Activated T-cell treated with anti-CD3 and anti-CD28 coated beads, Interleukin-2, amount 50 U/mL, for 72 hours (primary cell): Measurements from ENCODE around the gene CLEC4F. TPM values are rescaled to one million over a fixed set of nuclear protein-coding genes. Genes with fewer than 3 reads are reported as not detected.
"Not testable (repeated sequence)": the region's sequence is repeated elsewhere in the genome, so short reads cannot be mapped to it uniquely, and the experiment has no call there.

Experiments
- ATAC-seq, 2 donors: fragments of 150-1000 bp; cut with Tn5 transposase; replicated peaks in 1 of 2; 2 replicates each; pipeline ENCODE4 v1.10.0; 2021; ENCODE audit warnings: moderate library complexity in 2 of 2, mild to moderate bottlenecking in 1 of 2
- DNase-seq, 2 donors: peaks; one replicate each; pipeline ENCODE4 v3.0.0; 2021 to 2022; ENCODE audit warnings: mixed read lengths in 1 of 2
- H3K27ac Mint-ChIP-seq: one replicate; pipeline ENCODE4 v1.8.0; 2022; ENCODE audit warnings: mild to moderate bottlenecking, moderate library complexity, mixed read lengths
- H3K27me3 Mint-ChIP-seq: one replicate; pipeline ENCODE4 v1.8.0; 2022; ENCODE audit warnings: low read depth, mixed read lengths
- H3K36me3 Mint-ChIP-seq, 2 donors: one replicate each; pipeline ENCODE4 v1.8.0; 2022; ENCODE audit warnings: mixed read lengths in 2 of 2, mild to moderate bottlenecking in 1 of 2; ENCODE audit not compliant: insufficient read depth in 2 of 2
- H3K4me1 Mint-ChIP-seq: one replicate; pipeline ENCODE4 v1.8.0; 2022; ENCODE audit warnings: low read depth, mixed read lengths
- H3K4me3 Mint-ChIP-seq, 2 donors: one replicate each; pipeline ENCODE4 v1.8.0; 2022; ENCODE audit warnings: mild to moderate bottlenecking in 2 of 2, mixed read lengths in 2 of 2, moderate library complexity in 2 of 2
- H3K9me3 Mint-ChIP-seq, 2 donors: one replicate each; pipeline ENCODE4 v1.8.0; 2022; ENCODE audit warnings: mixed read lengths in 2 of 2
- total RNA-seq, 2 donors: library from RNA; stranded (reverse); gene quantifications; one replicate each; pipeline ENCODE4 v1.2.3, GENCODE V29; 2022

The CLEC4F gene
- total RNA-seq, 2 donors from 2014 or later: not detected

- Mint-ChIP-seq H3K4me1 (peaks cover 22% of the 10 kb centered on the region), H3K4me3 (no peak overlapping the region), H3K27me3 (peaks cover 5% of the 10 kb centered on the region), H3K9me3 (no peaks in the 10 kb centered on the region), H3K36me3 (no peaks in the 10 kb centered on the region), H3K27ac (no peak overlapping the region)
- ATAC-seq (no peak), DNase-seq (no peak)
Measured at GRCh38 chr2:70816726-70817125, 3.7 kb downstream of the CLEC4F start.

GRCh38 chr2:70808983-70809958 is 11.1 kb downstream of the CLEC4F start:
- ATAC-seq (no peak), DNase-seq (no peak)
- H3K27me3 Mint-ChIP-seq: peaks cover 5% of the 10 kb centered on the region
- no peaks in the 10 kb centered on the region for H3K4me1 Mint-ChIP-seq
- no peaks in the 10 kb centered on the region for H3K36me3 Mint-ChIP-seq
- no peak overlapping the region for H3K4me3 Mint-ChIP-seq
- no peak overlapping the region for H3K27ac Mint-ChIP-seq
- H3K9me3 Mint-ChIP-seq: no peaks in the 10 kb centered on the region

- H3K9me3 Mint-ChIP-seq: no peaks in the 10 kb centered on the region
- no peak overlapping the region for H3K4me3 Mint-ChIP-seq
- no peak for ATAC-seq
- H3K36me3 Mint-ChIP-seq: no peaks in the 10 kb centered on the region
- peaks cover 1% of the 10 kb centered on the region for H3K27me3 Mint-ChIP-seq
- no peak overlapping the region for H3K27ac Mint-ChIP-seq
- no peak for DNase-seq
- H3K4me1 Mint-ChIP-seq: no peaks in the 10 kb centered on the region
Measured at GRCh38 chr2:70807828-70808118, 12.6 kb downstream of the CLEC4F start.

- Mint-ChIP-seq H3K4me3 (no peak overlapping the region), H3K27me3 (no peaks in the 10 kb centered on the region), H3K36me3 (no peaks in the 10 kb centered on the region), H3K4me1 (no peaks in the 10 kb centered on the region), H3K9me3 (no peaks in the 10 kb centered on the region), H3K27ac (no peak overlapping the region)
- DNase-seq (no peak), ATAC-seq (no peak)
Measured at GRCh38 chr2:70807102-70807827, 13.1 kb downstream of the CLEC4F start.

- DNase-seq (no peak), ATAC-seq (no peak)
- H3K4me3 Mint-ChIP-seq: no peak overlapping the region
- H3K4me1 Mint-ChIP-seq: no peaks in the 10 kb centered on the region
- no peaks in the 10 kb centered on the region for H3K9me3 Mint-ChIP-seq
- H3K27ac Mint-ChIP-seq: no peak overlapping the region
- H3K27me3 Mint-ChIP-seq: no peaks in the 10 kb centered on the region
- no peaks in the 10 kb centered on the region for H3K36me3 Mint-ChIP-seq
Measured at GRCh38 chr2:70806620-70807019, 13.8 kb downstream of the CLEC4F start.

GRCh38 chr2:70806013-70806412 is 14.4 kb downstream of the CLEC4F start:
- no peak for DNase-seq
- no peaks in the 10 kb centered on the region for H3K36me3 Mint-ChIP-seq
- H3K4me3 Mint-ChIP-seq: no peak overlapping the region
- no peaks in the 10 kb centered on the region for H3K4me1 Mint-ChIP-seq
- no peak overlapping the region for H3K27ac Mint-ChIP-seq
- no peak for ATAC-seq
- H3K9me3 Mint-ChIP-seq: no peaks in the 10 kb centered on the region
- no peaks in the 10 kb centered on the region for H3K27me3 Mint-ChIP-seq

GRCh38 chr2:70801607-70802263 is 18.7 kb downstream of the CLEC4F start:
- peaks cover 3 to 6% of the 10 kb centered on the region in 2 donors for H3K36me3 Mint-ChIP-seq
- no peak for ATAC-seq

GRCh38 chr2:70799706-70800105 is 20.7 kb downstream of the CLEC4F start:
- Mint-ChIP-seq H3K36me3 (peaks cover 3 to 6% of the 10 kb centered on the region in 2 donors), H3K4me3 (no peak overlapping the region), H3K27ac (no peak overlapping the region), H3K27me3 (peaks cover 17% of the 10 kb centered on the region), H3K4me1 (no peaks in the 10 kb centered on the region), H3K9me3 (peaks cover 5 to 6% of the 10 kb centered on the region in 2 donors)
- DNase-seq: no peak
- no peak for ATAC-seq

More at GRCh38 chr2:70801607-70802263, 18.7 kb downstream of the CLEC4F start:
- H3K9me3 Mint-ChIP-seq: peaks cover 5 to 6% of the 10 kb centered on the region in 2 donors
- DNase-seq: no peak
- H3K4me1 Mint-ChIP-seq: no peaks in the 10 kb centered on the region
- no peak overlapping the region for H3K27ac Mint-ChIP-seq
- peaks cover 17% of the 10 kb centered on the region for H3K27me3 Mint-ChIP-seq
- no peak overlapping the region for H3K4me3 Mint-ChIP-seq

- ATAC-seq, H3K4me3 Mint-ChIP-seq, H3K4me1 Mint-ChIP-seq, H3K27ac Mint-ChIP-seq, H3K9me3 Mint-ChIP-seq, H3K36me3 Mint-ChIP-seq, DNase-seq: not testable (repeated sequence)
- H3K27me3 Mint-ChIP-seq: peaks cover 26% of the 10 kb centered on the region
Measured at GRCh38 chr2:70797996-70798395, 22.4 kb downstream of the CLEC4F start.

GRCh38 chr2:70797506-70797905 is 22.9 kb downstream of the CLEC4F start:
- ATAC-seq (no peak), DNase-seq (no peak)
- Mint-ChIP-seq H3K9me3 (peaks cover 5 to 6% of the 10 kb centered on the region in 2 donors), H3K27me3 (peaks cover 31% of the 10 kb centered on the region), H3K4me3 (no peak overlapping the region), H3K4me1 (no peaks in the 10 kb centered on the region), H3K36me3 (peaks cover 3 to 6% of the 10 kb centered on the region in 2 donors), H3K27ac (no peak overlapping the region)

- no peak overlapping the region for H3K27ac Mint-ChIP-seq
- no peaks in the 10 kb centered on the region for H3K4me1 Mint-ChIP-seq
- H3K36me3 Mint-ChIP-seq: peaks cover 3 to 6% of the 10 kb centered on the region in 2 donors
- DNase-seq: no peak
- H3K27me3 Mint-ChIP-seq: peaks cover 40% of the 10 kb centered on the region
- peaks cover 5 to 6% of the 10 kb centered on the region in 2 donors for H3K9me3 Mint-ChIP-seq
- ATAC-seq: no peak
- H3K4me3 Mint-ChIP-seq: no peak overlapping the region
Measured at GRCh38 chr2:70796262-70796661, 24.1 kb downstream of the CLEC4F start.

GRCh38 chr2:70795164-70795995 is 25.0 kb downstream of the CLEC4F start:
- peaks cover 45% of the 10 kb centered on the region for H3K27me3 Mint-ChIP-seq
- H3K36me3 Mint-ChIP-seq: peaks cover 3 to 8% of the 10 kb centered on the region in 2 donors
- H3K4me3 Mint-ChIP-seq: no peak overlapping the region
- DNase-seq: no peak
- ATAC-seq: no peak
- no peak overlapping the region for H3K27ac Mint-ChIP-seq
- no peaks in the 10 kb centered on the region for H3K4me1 Mint-ChIP-seq
- peaks cover 5 to 6% of the 10 kb centered on the region in 2 donors for H3K9me3 Mint-ChIP-seq
